ENCODE results near the gene EIF3I.

GRCh38 chr1:32194984-32195383 lies 27.2 kb upstream of the EIF3I start:
- no peak for TF ChIP-seq CTCF (conservative IDR thresholded peaks at IDR 0.05; ENCODE audit: low read length)
- TF ChIP-seq EZH2phosphoT487 (IDR thresholded peaks at IDR 0.05; ENCODE audit: borderline replicate concordance): no peak
